ENCODE measurements around the gene CCDC171.

DNA sequence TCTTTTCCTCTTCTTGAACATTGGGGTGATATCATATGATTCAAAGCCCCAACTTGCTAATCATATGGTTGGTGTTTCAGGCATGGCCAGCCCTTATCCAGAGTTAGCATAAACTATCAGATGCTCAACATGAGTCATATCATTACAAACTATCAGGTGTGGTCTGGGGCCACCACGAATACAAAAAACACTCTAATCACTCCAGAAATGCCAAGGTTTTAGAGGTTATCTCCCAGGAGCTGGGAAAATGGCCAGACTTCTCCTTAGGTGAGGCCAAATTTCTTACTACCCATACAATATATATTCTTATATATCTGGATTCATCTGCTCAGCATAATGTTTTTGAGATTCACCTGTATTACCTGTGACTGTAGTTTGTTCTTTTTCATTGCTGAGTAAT, 210.5 kb downstream of the CCDC171 start:
- TF ChIP-seq, protein P1, sequence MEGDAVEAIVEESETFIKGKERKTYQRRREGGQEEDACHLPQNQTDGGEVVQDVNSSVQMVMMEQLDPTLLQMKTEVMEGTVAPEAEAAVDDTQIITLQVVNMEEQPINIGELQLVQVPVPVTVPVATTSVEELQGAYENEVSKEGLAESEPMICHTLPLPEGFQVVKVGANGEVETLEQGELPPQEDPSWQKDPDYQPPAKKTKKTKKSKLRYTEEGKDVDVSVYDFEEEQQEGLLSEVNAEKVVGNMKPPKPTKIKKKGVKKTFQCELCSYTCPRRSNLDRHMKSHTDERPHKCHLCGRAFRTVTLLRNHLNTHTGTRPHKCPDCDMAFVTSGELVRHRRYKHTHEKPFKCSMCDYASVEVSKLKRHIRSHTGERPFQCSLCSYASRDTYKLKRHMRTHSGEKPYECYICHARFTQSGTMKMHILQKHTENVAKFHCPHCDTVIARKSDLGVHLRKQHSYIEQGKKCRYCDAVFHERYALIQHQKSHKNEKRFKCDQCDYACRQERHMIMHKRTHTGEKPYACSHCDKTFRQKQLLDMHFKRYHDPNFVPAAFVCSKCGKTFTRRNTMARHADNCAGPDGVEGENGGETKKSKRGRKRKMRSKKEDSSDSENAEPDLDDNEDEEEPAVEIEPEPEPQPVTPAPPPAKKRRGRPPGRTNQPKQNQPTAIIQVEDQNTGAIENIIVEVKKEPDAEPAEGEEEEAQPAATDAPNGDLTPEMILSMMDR (IDR thresholded peaks at IDR 0.05; ENCODE audit: insufficient read depth, low read length, poor library complexity, severe bottlenecking): no peak
- TF ChIP-seq EZH2phosphoT487 (conservative IDR thresholded peaks at IDR 0.05; ENCODE audit: low read length): no peak

Data from SU-DHL-6 (cell line).